Activated CD4-positive, CD25-positive, alpha-beta regulatory T cell treated with anti-CD3 and anti-CD28 coated beads, Interleukin-2, amount 50 U/mL, for 16 hours (primary cell): ENCODE measurements around the gene BACH2.
"Not testable (repeated sequence)": the region's sequence is repeated elsewhere in the genome, so short reads cannot be mapped to it uniquely, and the experiment has no call there.

ENCODE experiments used
- DNase-seq: peaks from one replicate; pipeline ENCODE4 v3.0.0-alpha.2; 2020; ENCODE audit warnings: low read depth, low spot score

Gene BACH2

DNA sequence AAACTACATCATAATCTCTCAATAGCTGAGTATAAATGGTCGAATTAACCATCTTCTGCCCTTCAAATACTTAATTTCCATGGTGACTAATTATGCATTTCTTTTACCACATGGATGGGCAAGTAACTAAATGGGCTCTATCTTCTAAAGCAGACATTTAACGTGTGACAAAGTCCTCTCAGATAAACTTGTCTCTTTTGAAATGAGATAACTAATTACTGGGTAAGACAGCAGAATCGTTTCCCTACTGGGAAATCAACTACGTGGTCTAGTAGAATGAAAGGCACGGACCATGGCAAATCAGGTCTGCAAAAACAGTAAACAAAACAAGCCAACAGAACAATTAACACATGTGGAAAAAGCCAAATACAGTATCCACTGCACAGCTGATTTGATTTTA is 137.7 kb downstream of the BACH2 start:
- no peak for DNase-seq

DNA sequence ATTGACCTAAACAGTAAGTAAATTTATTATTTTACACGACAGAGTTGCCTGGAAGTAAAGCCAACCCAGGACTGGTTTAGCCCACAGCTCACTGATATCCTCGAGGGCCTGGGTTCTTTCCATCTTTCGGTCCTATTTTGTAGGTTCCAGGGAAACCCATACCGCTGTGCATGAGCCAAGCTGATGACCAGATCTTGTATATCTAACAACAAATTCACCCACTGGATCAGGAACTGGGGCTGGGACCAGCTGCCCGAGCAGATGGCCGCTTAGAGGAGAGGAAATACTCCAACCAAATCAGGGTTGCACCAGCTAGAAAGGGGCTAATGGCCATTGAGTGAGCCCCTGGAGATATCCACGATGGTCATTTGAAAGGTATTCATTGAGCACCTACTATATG is 139.2 kb downstream of the BACH2 start:
- no peak for DNase-seq

DNA sequence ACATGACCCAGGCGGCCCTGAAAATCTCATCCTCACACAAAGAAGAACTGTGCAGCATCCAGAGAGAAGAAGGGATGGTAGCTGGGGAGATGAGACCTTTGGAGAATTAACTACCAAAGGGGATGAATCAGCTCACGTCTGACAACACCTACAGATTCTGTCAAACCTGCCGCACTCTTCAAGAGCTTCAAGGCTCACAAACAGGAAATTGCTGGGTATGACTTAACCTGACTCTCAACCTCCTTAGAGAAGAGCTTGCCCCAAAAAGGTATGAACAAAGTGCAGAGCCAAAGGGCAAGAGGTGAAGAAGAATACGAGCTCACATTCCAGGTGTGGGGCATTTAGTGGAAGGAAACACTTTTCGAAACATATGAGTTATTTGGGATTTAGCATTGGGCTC is 139.8 kb downstream of the BACH2 start:
- no peak for DNase-seq

DNA sequence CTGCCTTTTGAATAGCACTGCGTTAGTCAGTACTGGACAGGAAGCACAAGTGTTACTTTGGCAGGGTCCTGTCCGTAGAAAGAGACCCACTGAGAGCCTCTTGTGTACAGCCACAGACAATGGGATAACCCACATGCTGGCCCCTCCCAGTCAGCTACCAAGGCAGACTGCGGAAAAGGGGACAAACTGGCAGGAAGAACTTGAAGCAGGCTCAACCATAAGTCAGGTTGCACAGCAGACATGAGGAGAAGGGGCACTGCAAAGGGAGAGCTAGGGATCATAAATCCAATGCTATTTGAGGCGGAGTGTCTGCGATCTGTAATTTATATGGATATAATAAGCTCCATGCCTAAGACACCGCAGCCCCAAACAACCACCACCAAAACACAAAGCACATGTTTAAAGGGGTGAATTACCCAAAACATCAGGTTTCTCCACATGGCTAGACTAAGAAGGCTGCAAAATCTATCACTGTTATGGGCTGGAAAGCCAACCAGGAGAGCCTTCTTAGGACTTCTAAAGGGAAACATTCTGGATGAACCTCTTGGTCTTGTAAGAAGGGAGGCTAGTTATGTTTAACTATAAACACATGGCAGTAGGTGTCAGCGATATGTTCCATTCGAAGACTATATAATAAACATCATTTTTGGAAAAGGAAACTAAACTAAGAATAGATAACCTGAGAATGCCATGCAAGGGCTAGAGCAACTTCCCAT is 141.7 kb downstream of the BACH2 start:
- no peak for DNase-seq

DNA sequence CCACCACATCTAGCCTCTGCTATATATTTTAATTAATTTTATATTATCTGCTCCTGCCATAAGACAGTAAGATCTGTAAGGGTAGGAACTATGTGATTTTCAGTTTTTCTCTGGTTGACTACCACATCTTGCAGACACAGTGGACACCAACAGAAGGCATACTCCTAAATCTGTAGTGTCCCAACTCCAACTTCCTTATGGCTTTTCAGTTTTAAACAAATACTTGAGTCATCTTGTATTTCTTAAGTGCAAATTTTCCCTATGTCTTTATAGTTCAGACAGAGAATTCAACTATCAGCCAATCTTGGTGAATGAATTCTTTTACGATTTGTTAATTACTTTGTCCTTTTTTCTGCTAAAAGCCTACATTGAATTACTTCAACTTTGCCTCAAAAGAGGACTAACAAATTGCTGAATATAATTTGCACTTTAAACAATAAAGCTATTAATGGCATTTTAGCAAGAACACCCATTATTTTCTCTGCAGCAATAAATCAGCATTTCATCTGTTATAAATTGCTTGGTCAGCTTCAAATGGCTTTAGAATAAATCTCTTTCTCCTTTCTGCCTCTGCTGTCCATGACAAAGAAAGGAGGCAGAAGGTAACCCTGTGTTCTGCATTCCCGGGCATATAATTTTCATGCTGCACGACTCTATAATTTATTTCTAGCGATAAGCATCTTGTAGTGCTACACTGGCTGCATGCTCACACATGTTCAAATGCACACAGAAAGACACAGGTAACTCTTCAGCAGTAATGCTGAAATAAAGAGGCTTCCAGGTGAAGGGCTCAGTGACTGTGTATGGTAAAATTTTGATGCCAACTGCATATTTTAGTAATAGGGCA is 144.8 kb downstream of the BACH2 start:
- no peak for DNase-seq

DNA sequence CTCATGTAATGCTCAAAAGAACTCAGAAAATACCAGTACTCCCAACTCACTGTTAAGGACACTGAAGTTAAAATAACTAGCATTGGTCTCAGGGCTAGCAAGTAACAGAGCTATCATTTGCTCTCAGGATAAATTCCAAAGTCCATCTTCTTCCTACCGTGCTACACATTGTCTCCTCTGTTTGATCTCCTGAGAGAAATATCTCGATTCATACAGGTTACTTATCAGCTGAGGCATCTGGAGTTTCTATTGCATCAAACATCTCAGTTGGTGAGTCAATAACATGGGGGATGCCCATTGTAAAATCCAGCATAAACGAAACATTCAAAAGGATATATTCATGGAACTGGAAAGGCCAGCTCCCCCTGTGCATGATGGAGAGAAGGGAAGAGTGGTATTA is 147.4 kb downstream of the BACH2 start:
- no peak for DNase-seq

DNA sequence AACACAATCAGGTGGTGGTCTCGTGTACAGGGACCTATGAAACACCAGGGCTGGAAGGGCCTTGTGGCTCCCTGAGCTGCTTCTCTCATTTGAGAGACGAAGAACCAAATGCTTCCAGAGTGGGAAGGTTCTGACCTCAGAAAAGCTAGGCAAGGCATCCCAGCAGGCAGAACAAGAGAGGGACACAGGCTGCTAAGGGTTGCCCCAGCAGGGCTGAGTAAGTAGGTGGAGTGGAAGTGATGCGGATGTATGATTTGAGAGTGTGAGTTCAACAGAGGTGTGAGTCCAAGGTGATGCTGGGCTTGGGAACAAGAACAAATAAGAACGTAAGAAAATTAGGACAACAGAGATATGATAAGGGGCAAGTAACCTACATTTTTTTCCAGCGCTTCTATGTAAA is 147.8 kb downstream of the BACH2 start:
- DNase-seq, result no peak

GRCh38 chr6:90146921-90147649 is 149.6 kb downstream of the BACH2 start:
- DNase-seq, result no peak

DNA sequence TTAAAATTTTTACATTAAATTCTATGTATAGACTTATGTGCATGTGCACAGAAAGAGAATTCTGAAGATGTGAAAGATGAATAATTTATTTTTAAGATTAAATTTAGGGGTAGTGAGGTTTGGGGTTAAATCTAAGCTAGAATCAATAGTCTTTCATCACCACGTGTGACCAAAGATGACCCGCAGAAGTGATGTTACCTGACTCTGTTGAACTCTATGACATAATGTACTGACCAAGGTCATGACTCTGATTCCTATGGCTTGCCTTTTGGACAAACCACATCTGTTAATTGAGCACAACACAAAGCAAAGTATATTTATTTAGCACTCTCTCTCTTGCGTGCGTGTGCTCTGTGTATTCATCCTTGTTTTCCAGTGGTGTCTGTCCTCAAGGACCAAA is 150.6 kb downstream of the BACH2 start:
- no peak for DNase-seq

GRCh38 chr6:90144928-90145555 is 151.6 kb downstream of the BACH2 start:
- DNase-seq, result no peak

- DNase-seq, result no peak
These were observed 152.2 kb downstream of the BACH2 start for GRCh38 chr6:90144396-90144795.

DNA sequence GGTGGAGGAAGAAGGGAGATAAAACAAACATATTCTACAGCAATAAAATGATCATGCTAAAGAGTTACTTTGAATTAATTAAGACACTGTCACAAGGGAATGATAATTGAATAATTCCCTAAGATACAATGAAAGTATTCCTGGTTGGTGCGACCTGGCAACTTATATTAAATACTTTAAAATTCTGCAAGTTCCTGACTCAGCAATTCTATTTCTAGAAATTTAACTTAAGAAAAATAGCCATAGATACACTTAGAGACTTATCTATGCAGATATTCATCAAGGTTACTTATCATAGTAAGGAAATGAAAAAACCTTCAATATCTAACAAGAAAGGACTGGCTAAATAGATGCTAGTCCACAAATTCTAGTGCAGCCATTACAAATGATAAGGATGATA is 156.0 kb downstream of the BACH2 start:
- no peak for DNase-seq

DNA sequence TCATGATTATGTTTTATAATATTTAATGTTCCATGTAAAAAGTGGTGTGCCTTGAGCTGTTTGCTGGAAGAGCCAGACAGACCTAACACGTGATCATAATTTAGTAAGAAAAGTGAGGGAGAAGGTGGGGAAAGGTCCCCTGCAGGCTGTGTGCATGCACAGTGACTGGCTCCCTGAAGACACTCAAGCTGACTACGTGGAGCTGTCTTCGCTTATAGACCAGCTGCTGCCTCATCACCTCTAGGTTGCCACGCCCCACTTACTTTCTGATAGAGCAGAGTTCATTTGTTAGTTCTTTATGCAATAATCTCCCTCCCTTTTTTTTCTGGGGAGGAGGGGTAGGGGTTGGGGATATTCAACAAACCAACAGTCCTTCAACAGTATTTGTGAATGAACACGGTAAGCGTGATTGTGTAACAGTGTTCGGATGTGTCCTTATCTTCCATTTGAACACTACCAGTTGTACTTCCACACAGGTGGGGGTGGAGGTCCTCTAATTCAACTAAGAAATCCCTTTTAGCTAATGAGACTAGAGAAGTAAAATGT is 157.3 kb downstream of the BACH2 start:
- no peak for DNase-seq

DNA sequence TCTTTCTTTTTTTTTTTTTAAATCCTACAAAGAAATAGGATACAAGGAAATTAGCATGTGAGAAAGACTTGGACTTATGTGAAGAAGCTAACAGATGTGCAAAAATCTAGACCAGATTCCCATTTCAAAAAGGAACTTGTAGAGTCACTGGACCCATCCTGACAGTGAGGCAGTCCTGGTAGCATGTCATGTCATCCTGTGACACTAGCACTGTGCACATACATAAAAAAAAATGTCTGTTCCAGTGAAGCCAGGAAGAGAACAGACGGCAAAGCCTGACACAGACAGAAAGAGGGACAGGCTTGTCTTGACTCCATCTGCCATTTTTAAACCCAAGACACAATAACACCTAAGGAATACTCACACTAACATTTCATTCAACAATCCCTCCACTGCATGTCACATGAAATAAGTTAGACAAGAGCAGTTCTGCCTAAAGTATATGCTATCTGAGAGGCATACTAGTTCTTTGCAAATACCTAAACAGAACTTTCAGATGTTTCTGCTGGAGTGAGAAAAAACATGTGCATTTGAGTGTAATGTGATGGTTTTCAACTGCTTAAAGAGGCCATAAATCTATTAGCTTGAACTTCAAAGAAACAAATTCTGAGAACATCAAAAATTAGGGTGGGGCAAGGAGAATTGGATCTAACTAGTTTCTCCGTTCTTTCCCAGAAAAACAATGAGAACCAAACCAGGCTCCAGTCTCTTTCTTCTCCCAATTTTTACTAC is 159.6 kb downstream of the BACH2 start:
- DNase-seq, result no peak

DNA sequence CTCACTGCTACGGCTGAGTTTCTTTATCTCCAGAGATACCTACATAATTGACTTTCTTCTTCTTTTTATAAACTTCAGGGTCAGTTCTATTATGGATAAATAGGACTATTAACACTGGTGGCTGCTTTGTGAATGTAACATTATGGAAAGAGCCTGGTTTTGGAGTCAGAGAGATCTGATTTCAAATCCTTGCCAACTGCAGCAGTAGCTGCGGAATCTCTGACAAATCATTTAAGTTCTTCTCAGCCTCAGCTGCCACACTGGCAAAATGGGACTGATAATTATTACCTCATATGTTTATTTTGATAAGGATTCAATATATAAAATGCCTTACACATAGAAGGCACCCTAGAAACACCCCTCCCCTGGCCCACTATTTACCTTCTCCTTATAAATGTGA is 160.5 kb downstream of the BACH2 start:
- no peak for DNase-seq

DNA sequence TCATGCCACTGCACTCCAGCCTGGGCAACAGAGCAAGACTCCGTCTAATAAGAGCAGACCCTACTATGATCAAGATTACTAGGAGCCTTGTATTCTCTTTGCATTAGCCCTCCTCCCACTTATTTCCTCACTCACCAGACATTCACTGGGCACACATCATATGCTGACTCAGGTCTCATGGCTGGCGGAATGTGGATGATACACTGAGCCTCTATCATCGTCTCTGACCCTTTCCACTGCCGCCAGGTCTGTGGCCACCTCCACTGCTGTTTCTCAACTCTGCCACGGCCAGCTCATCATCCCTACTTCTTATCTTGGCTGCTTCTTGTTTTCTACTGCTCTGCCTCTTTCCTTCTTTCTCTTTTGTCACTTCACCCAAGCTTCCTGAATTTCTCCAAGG is 161.0 kb downstream of the BACH2 start:
- DNase-seq, result no peak

GRCh38 chr6:90133664-90134063 is 163.0 kb downstream of the BACH2 start:
- DNase-seq, result not testable (repeated sequence)

DNA sequence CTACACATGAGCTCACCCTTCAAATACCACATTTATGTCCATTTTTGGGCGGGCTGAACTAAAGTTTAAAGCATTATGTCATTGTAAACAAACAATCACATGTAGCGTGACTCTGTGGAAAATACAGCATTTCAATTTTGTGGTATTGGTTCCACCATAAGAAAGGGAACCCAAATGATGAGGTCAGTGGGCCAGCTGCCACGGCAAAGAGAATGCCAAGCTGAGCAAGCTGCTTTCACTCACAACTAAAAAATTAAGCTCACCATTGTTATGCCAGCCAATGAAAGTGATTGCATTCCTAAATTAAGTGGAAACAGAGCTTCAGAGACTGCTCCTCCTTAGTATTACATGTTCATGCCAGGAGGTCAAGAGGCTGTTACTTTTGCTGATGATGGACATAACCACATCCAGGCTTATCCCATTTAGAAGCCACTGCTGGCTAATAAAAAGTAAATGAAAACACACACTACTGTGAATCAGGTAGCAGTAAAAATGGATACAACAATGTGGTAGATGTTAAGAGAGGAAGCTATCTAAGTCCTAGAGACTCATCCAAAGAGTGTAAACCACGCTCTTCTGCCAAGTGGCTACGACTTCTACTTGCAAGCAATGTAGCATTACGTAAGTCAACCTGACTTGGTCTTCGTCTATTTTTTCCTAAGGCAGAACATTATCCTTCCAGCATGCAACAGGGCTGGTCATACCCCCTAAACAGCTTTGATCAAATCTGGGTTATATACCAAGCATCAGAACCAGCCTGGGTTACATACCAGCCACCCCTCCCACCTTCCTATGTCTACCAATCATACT is 164.8 kb downstream of the BACH2 start:
- DNase-seq, result no peak

DNA sequence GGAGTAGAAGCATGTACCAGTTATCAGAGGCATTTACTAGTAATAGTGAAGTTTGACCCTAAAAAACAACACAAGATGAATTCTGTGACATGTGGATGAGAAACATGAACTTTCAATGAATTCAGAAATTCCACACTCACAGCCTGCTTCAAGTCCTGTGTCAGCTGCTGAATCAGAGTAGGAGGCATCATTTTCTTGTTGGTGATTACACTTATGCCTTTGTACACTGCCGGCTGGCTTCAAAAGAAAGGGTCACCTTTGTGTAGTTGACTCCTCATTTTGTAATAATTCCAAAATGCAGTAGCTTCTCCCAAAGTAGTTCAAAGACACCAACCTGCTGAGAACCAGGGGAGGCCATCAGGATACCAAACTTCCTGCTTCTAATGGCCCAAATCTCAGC is 165.5 kb downstream of the BACH2 start:
- no peak for DNase-seq

DNA sequence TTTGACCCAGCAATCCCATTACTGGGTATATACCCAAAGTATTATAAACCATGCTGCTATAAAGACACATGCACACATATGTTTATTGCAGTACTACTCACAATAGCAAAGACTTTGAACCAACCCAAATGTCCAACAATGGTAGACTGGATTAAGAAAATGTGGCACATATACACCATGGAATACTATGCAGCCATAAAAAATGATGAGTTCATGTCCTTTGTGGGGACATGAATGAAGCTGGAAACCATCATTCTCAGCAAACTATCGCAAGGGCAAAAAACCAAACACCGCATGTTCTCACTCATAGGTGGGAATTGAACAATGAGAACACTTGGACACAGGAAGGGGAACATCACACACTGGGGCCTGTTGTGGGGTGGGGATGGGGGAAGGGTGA is 168.0 kb downstream of the BACH2 start:
- not testable (repeated sequence) for DNase-seq
